Stimulated activated CD4-positive, alpha-beta T cell treated with anti-CD3 and anti-CD28 coated beads, TNF-alpha, amount 100 ng/mL, for 1 hour (primary cell): ENCODE measurements around the gene AKAP5.

Experiments used
- DNase-seq, 3 donors: peaks; one replicate each; pipeline ENCODE4 v3.0.0-alpha.2; 2020; ENCODE audit warnings: low read depth in 3 of 3, low spot score in 1 of 3

AKAP5 gene

DNA sequence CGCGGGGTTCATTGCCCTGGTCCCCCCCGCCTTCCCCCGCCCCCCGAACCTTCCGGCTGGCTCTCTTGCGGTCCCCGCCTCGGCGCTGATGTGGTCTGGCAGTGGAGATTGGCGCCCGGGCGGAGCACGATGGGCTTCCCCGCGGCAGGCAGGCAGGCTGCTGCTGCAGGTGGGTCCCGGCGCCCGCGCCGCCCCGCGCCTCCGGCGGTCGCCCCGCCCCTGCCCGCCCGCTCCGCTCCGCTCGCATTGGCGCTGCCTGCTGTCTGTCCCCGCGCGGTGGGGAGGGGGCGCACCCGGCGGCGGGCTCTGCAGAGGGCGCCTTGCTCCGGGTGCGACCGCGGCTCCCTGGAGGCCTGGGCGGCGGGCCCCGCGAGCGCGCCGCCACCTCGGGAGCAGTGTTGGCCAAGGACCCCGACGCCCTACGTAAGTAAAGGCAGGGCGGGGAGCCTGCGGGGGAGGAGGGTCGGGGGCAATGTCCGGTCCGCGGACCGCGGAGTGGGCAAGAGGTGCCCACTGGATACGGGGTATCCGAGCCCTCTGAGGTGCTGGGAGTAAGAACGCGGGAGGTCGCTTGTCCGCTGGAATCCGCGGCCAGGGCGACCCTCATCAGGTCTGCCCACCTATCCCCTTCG, at the start of gene AKAP5:
AKAP5 (plus strand) TSS at position 309 of the 632 bp plus-strand sequence. CDS start 2,896 bp downstream, outside the sequence.
- peak; percentile 20 to 50 (median 28) for DNase-seq

GRCh38 chr14:64416348-64416932, 48.9 kb upstream of the AKAP5 start:
- no peak for DNase-seq

DNA sequence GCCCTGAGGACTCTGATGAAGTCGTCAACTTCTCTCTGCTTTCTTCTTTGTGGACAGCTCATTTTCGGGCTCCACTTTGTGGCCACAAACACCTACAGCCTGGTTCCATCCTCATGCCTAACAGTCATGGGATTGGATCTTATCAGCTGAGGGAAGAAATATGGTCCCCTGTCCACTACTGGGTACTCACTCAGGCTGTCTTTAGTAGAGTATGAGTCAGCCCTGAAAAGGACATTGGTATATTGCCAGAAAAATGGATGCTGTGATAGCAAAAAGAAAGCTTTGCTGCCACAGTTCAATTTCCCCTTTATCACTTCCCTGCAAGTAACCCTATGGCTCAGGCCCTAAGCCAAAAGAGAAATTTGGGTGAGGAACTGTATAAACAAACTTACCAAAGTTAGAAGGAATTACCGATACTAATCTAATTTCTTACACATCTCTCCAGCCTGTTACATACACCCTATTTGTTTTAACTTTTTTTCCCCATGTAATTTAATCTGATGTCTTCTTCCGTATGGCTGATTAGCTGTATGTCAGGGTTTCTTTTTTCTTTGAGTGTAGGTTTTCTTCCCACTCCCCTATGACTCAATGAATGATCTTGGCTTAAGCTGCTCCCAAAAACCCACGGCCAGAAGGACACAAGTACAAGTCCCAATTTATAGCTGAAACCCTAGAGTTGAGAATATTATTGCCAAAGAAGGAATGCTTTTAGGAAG, 48.1 kb upstream of the AKAP5 start:
- DNase-seq, result no peak

DNA sequence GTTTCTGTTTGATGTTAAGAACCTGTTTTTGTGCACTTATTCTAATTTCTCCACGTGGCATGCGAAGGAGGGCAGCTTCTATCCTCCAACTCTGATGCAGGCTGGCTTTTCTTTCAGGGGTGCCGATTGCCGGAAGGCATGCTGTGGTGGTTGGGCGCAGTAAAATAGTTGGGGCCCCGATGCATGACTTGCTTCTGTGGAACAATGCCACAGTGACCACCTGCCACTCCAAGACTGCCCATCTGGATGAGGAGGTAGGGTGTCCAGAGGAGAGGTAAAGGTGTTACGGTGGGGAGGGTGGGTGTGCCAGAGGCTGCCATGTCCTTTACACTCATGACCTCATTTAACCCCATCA, 47.6 kb upstream of the AKAP5 start:
- DNase-seq, result no peak

GRCh38 chr14:64419003-64419402, 46.3 kb upstream of the AKAP5 start:
- DNase-seq, result no peak

DNA sequence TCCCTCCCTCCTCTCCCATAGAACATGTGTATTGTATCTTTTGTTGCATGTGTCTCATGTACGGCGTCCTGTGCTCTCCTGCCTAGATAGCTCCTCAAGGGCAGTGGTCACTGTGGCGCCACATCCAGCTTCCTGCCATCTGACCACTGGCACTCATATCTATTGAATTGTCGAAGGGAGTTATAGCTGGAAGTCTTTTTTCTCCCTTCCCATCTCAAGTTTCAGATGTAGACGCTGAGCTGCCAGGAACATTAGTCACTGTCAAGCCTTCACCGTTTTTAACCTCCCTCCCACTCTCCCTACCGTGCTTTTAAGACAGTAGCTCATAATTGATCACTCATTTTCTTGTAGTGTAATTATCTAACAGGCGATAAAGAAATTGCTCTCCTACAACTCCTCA, 44.1 kb upstream of the AKAP5 start:
- no peak for DNase-seq

- no peak for DNase-seq
Observed at GRCh38 chr14:64422005-64422404, 43.3 kb upstream of the AKAP5 start.

- no peak for DNase-seq
Observed at GRCh38 chr14:64422756-64423155, 42.5 kb upstream of the AKAP5 start.

DNA sequence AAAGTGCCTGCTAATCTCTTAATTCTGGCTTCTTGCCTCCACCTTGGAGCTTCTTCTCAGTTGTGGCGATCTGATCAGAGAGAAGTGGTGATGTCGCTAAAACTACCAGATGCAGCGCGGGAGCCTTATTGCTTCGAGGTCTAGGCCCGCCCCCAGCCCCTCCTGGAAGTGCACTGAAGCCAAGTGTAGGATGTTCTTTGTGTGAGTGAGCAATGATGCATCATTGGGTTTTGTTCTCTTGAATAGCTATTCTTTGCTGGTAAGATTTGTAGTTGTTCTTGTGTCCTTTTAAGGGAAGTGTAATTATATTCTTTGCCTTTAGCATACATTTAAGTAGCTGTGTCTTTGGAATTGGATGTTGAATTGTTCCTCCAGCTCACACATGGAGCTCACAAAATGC, 41.3 kb upstream of the AKAP5 start:
- DNase-seq, result no peak

DNA sequence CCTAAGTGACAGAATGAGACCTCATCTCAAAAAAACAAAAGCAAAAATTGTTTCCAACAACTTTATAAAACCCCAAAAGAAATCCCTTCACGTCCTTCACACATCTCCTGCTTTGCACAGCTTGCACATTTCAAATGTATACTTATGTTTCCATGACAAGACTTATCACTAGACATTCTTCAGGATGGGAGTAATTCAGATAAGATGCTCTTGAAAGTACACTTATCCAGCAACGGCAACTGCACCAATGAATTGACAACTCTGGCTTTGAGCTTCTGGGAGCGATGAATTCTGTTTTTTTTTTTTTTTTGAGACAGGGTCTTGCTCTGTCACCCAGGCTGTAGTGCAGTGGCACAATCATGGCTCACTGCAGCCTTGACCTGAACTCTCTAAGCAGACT, 30.8 kb upstream of the AKAP5 start:
- no peak for DNase-seq

DNA sequence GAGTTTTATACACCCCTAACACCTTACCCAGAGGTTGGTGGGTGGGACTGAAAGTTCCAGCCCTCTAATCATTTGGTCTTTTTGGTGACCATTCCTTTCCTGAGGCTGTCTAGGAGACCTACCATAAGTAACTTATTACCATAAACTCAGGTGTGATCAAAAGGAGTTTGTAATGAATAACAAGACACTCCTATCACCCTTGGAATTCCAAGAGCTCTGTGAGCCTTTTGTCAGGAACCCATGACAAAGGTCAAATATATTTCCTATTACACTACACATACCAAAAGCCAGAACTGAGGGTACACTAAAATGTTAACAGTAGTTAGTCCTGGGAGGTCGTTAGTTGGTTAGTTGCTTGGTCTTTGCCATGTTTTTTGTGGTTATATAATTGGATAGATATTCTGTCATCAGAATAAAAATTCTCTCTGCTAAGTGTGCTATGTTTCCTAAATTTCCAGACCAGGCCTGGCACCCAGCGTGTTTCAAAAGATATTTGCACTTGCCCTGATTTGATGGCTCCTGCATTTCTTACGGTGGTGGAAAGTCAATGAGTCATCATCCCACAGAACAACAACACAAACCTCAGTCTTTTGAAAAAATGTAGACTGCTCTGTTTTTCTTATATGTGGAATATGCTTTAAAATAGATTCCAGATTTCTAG, 27.0 kb upstream of the AKAP5 start:
- DNase-seq, result no peak

GRCh38 chr14:64439141-64439540, 26.2 kb upstream of the AKAP5 start:
- DNase-seq, result no peak

GRCh38 chr14:64440494-64440893, 24.8 kb upstream of the AKAP5 start:
- no peak for DNase-seq

GRCh38 chr14:64442300-64442988, 22.9 kb upstream of the AKAP5 start:
- DNase-seq, result no peak

- DNase-seq, result no peak
Observed at GRCh38 chr14:64444140-64444539, 21.2 kb upstream of the AKAP5 start.

GRCh38 chr14:64444984-64445845, 20.1 kb upstream of the AKAP5 start:
- no peak for DNase-seq

- no peak for DNase-seq
Observed at GRCh38 chr14:64447876-64448670, 17.2 kb upstream of the AKAP5 start.

DNA sequence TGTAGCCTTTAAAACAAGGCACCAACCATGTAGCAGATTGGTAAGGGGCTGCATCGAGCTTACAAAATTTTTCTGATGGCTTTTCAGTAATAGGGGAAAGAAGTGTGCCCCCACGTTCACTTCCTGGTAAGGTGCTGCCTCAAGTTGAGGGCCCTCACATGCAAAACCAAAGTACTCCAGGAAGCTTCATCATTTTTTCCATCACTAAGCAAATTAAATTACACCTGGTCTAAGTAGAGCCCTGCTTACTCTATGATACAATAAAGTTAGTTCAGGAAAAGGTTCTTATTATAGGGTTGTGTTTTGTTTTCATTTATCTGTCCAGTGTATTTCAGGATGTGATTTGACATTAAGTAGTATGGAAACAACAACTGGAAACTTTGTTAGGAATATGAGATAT, 15.0 kb upstream of the AKAP5 start:
- DNase-seq, result no peak

- no peak for DNase-seq
Observed at GRCh38 chr14:64454671-64455070, 10.6 kb upstream of the AKAP5 start.
